HepG2 (cell line): Measurements from ENCODE around the gene CD79A. TPM values are rescaled to one million over a fixed set of nuclear protein-coding genes. Genes with fewer than 3 reads are reported as not detected.

Experiments
- DBP ChIP-seq: sonication (generic); formaldehyde crosslinking; IDR thresholded peaks from 2 replicates; pipeline ENCODE4 v1.4.0; 2020; ENCODE audit warnings: missing genetic modification reagents; ENCODE audit errors: not compliant biosample characterization
- E2F5 ChIP-seq: sonication (generic); formaldehyde crosslinking; conservative IDR thresholded peaks from 2 replicates; pipeline ENCODE4 v1.4.0; 2020; ENCODE audit warnings: missing genetic modification reagents
- GMEB1 ChIP-seq: sonication (generic); formaldehyde crosslinking; IDR thresholded peaks from 2 replicates; pipeline ENCODE4 v1.5.1; 2020; ENCODE audit warnings: missing genetic modification reagents, mild to moderate bottlenecking, borderline replicate concordance
- KLF11 ChIP-seq: IDR thresholded peaks from 2 replicates; pipeline ENCODE4 v1.6.1; 2016; ENCODE audit warnings: missing compliant biosample characterization
- KLF12 ChIP-seq: sonication (generic); formaldehyde crosslinking; IDR thresholded peaks from 2 replicates; pipeline ENCODE4 v1.4.0; 2020; ENCODE audit warnings: missing genetic modification reagents, borderline replicate concordance
- NKX3-1 ChIP-seq: sonication (generic); formaldehyde crosslinking; IDR thresholded peaks from 2 replicates; pipeline ENCODE4 v1.5.0; 2020; ENCODE audit warnings: missing genetic modification reagents
- PHF20 ChIP-seq: sonication (generic); formaldehyde crosslinking; IDR thresholded peaks from 2 replicates; pipeline ENCODE4 v1.5.0; 2020; ENCODE audit warnings: mild to moderate bottlenecking, missing genetic modification reagents
- SRY ChIP-seq: sonication (generic); formaldehyde crosslinking; IDR thresholded peaks from 2 replicates; pipeline ENCODE4 v1.8.0; 2022; ENCODE audit warnings: mild to moderate bottlenecking, missing genetic modification reagents
- THAP11 ChIP-seq: IDR thresholded peaks from 2 replicates; pipeline ENCODE4 v1.6.1; 2016; ENCODE audit warnings: missing biosample characterization, missing genetic modification reagents
- YY1 ChIP-seq: IDR thresholded peaks from 2 replicates; pipeline ENCODE4 v1.6.1; 2011; ENCODE audit warnings: low read length, low read depth, moderate library complexity, mild to moderate bottlenecking; ENCODE audit not compliant: insufficient read depth, insufficient replicate concordance
- ZFP90 ChIP-seq: sonication (generic); formaldehyde crosslinking; IDR thresholded peaks from 2 replicates; pipeline ENCODE4 v1.8.0; 2022; ENCODE audit warnings: missing genetic modification reagents, mild to moderate bottlenecking, inconsistent platforms, borderline replicate concordance
- ZHX1 ChIP-seq: sonication (generic); formaldehyde crosslinking; IDR thresholded peaks from 2 replicates; pipeline ENCODE4 v1.8.1; 2022; ENCODE audit warnings: low read depth, mild to moderate bottlenecking, missing genetic modification reagents
- ZNF83 ChIP-seq: sonication (generic); formaldehyde crosslinking; IDR thresholded peaks from 2 replicates; pipeline ENCODE4 v1.4.0; 2020; ENCODE audit warnings: missing genetic modification reagents, mild to moderate bottlenecking, borderline replicate concordance
- polyA plus RNA-seq, 8 experiments: library from polyadenylated mRNA; depleted of rRNA in 3 of 8; stranded (reverse) in 7 of 8; unstranded in 1 of 8; fragments of >200 nt; fragmentation: Illumina TruSeq in 4 of 8; extraction: Trizol in 4 of 8; gene quantifications; 2 replicates each; pipeline versions ENCODE4 v1.2.1 to v1.2.3, GENCODE V29; 2011 to 2016; ENCODE audit warnings: low read depth in 4 of 8, missing spikeins in 1 of 8, mixed read lengths in 1 of 8; ENCODE audit not compliant: insufficient read depth in 1 of 8
- total RNA-seq, 5 experiments: library from RNA; depleted of rRNA; stranded (reverse); fragments of >200 nt; fragmentation: Illumina TruSeq; extraction: Trizol; gene quantifications; 2 replicates each; pipeline ENCODE4 v1.2.3, GENCODE V29; 2016; ENCODE audit warnings: low read depth in 1 of 5
- TF ChIP-seq, protein P1 (sequence below): IDR thresholded peaks from 2 replicates; pipeline ENCODE4 v1.6.1; 2016; ENCODE audit warnings: low read depth
- TF ChIP-seq, protein P2 (sequence below): sonication (generic); formaldehyde crosslinking; IDR thresholded peaks from 2 replicates; pipeline ENCODE4 v1.5.1; 2020; ENCODE audit warnings: missing genetic modification reagents, mild to moderate bottlenecking, borderline replicate concordance

Gene CD79A
- total and polyA plus RNA-seq, 2 of the 13 experiments (the other 11 are each of a cell fraction or from before 2014, with no cell fraction given), result 0.24 to 0.33 TPM

DNA sequence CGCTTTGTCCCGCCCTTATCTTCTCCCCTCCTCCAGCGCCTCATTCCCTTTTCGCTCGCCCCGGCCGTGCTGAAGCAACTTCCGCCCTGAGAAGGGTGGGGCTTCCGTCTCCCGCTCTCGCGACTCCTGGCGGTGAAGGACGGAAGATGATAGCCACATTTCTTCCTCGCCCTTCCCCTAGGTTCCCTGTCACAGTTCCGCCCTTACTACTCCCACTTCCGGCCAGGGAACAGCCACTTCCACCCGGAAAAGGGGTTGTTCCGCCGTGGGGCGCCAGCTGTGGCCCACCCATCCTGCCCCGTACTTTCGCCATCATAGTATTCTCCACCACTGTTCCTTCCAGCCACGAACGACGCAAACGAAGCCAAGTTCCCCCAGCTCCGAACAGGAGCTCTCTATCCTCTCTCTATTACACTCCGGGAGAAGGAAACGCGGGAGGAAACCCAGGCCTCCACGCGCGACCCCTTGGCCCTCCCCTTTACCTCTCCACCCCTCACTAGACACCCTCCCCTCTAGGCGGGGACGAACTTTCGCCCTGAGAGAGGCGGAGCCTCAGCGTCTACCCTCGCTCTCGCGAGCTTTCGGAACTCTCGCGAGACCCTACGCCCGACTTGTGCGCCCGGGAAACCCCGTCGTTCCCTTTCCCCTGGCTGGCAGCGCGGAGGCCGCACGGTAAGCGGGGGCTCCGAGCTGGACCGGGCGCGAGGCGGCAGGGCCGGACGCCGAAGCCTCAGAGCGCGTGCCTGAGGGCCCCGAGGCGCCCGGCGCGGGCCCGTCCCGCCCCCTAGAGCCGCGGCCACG is 17.3 kb upstream of the CD79A start, which contains the start of gene RPS19 (continued):
- TF ChIP-seq KLF12 (CRISPR knock-in tag), result no peak
- no peak for TF ChIP-seq ZFP90
- TF ChIP-seq DBP (CRISPR knock-in tag), result peak; percentile 55
- peak; percentile 94 for TF ChIP-seq THAP11 (CRISPR knock-in tag)
- peak; percentile 43 for TF ChIP-seq NKX3-1
- TF ChIP-seq SRY (CRISPR knock-in tag), result peak; percentile 72; the same call in 1 of the 2 replicates
- TF ChIP-seq, protein P1, sequence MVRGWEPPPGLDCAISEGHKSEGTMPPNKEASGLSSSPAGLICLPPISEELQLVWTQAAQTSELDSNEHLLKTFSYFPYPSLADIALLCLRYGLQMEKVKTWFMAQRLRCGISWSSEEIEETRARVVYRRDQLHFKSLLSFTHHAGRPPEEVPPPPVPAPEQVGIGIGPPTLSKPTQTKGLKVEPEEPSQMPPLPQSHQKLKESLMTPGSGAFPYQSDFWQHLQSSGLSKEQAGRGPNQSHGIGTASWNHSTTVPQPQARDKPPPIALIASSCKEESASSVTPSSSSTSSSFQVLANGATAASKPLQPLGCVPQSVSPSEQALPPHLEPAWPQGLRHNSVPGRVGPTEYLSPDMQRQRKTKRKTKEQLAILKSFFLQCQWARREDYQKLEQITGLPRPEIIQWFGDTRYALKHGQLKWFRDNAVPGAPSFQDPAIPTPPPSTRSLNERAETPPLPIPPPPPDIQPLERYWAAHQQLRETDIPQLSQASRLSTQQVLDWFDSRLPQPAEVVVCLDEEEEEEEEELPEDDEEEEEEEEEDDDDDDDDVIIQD (CRISPR knock-in tag), result no peak
- TF ChIP-seq E2F5 (CRISPR knock-in tag), result 0 out of 2 replicates have a peak, but pooled peaks have one; percentile 47
- no peak for TF ChIP-seq ZNF83 (CRISPR knock-in tag)
- TF ChIP-seq PHF20, result peak; percentile 92
- TF ChIP-seq GMEB1 (CRISPR knock-in tag), result peak; percentile 95
- TF ChIP-seq, protein P2, sequence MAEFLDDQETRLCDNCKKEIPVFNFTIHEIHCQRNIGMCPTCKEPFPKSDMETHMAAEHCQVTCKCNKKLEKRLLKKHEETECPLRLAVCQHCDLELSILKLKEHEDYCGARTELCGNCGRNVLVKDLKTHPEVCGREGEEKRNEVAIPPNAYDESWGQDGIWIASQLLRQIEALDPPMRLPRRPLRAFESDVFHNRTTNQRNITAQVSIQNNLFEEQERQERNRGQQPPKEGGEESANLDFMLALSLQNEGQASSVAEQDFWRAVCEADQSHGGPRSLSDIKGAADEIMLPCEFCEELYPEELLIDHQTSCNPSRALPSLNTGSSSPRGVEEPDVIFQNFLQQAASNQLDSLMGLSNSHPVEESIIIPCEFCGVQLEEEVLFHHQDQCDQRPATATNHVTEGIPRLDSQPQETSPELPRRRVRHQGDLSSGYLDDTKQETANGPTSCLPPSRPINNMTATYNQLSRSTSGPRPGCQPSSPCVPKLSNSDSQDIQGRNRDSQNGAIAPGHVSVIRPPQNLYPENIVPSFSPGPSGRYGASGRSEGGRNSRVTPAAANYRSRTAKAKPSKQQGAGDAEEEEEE (CRISPR knock-in tag), result peak; percentile 86; the same call in 1 of the 2 replicates
- TF ChIP-seq YY1, result peak; percentile 72
- TF ChIP-seq KLF11, result no peak
- peak; percentile 10; the same call in 1 of the 2 replicates for TF ChIP-seq ZHX1 (CRISPR knock-in tag)
